ENCODE results near the gene TBC1D3D.
"Not testable (repeated sequence)": the region's sequence is repeated elsewhere in the genome, so short reads cannot be mapped to it uniquely, and the experiment has no call there.

Gene TBC1D3D

GRCh38 chr17:38003676-38004075 is at the start of gene TBC1D3D:
TBC1D3D (plus strand) TSS chr17:38003976; CDS start chr17:38005561, 1,585 bp downstream.
- not testable (repeated sequence) for DNase-seq (ENCODE audit: low read depth)

- not testable (repeated sequence) for DNase-seq (ENCODE audit: low read depth)
Observed at GRCh38 chr17:37988960-37989359, 14.8 kb upstream of the TBC1D3D start, which contains the start of gene TBC1D3L. TBC1D3L (minus strand) TSS chr17:37989060; CDS start chr17:37987520, 1,540 bp downstream.

All from EH (cell line).